Measurements from ENCODE around the gene VTI1A. TPM values are rescaled to one million over a fixed set of nuclear protein-coding genes. Genes with fewer than 3 reads are reported as not detected.

VTI1A gene
- total RNA-seq, 1 donor from 2014 or later = 33.6 TPM

- Mint-ChIP-seq H3K4me3 (ENCODE audit: low read depth) (no peak overlapping the region), H3K4me1 (ENCODE audit: low read depth) (no peaks in the 10 kb centered on the region), H3K27ac (no peak overlapping the region), H3K27me3 (ENCODE audit: low read depth) (no peaks in the 10 kb centered on the region), H3K36me3 (ENCODE audit: low read depth) (peaks cover 7% of the 10 kb centered on the region), H3K9me3 (no peaks in the 10 kb centered on the region)
- intact Hi-C loops (cut with micrococcal nuclease) = no loop called here
- DNase-seq (ENCODE audit: low spot score) = no peak
Observed at GRCh38 chr10:112671743-112672142, 224.7 kb downstream of the VTI1A start.

GRCh38 chr10:112672706-112673105, 225.7 kb downstream of the VTI1A start:
- intact Hi-C loops (cut with micrococcal nuclease) = no loop called here
- no peak for DNase-seq (ENCODE audit: low spot score)
- no peaks in the 10 kb centered on the region for H3K9me3 Mint-ChIP-seq
- H3K27me3 Mint-ChIP-seq (ENCODE audit: low read depth) = no peaks in the 10 kb centered on the region
- H3K27ac Mint-ChIP-seq = no peak overlapping the region
- H3K4me1 Mint-ChIP-seq (ENCODE audit: low read depth) = no peaks in the 10 kb centered on the region
- H3K36me3 Mint-ChIP-seq (ENCODE audit: low read depth) = peaks cover 7% of the 10 kb centered on the region
- no peak overlapping the region for H3K4me3 Mint-ChIP-seq (ENCODE audit: low read depth)

- H3K4me3 Mint-ChIP-seq (ENCODE audit: low read depth) = no peak overlapping the region
- no peaks in the 10 kb centered on the region for H3K4me1 Mint-ChIP-seq (ENCODE audit: low read depth)
- no peak overlapping the region for H3K27ac Mint-ChIP-seq
- H3K9me3 Mint-ChIP-seq = no peaks in the 10 kb centered on the region
- intact Hi-C loops (cut with micrococcal nuclease) = no loop called here
- no peaks in the 10 kb centered on the region for H3K27me3 Mint-ChIP-seq (ENCODE audit: low read depth)
- no peak for DNase-seq (ENCODE audit: low spot score)
- H3K36me3 Mint-ChIP-seq (ENCODE audit: low read depth) = no peaks in the 10 kb centered on the region
Observed at GRCh38 chr10:112675560-112676083, 228.6 kb downstream of the VTI1A start.

GRCh38 chr10:112677689-112678088, 230.7 kb downstream of the VTI1A start:
- intact Hi-C loops (cut with micrococcal nuclease) = no loop called here
- no peaks in the 10 kb centered on the region for H3K27me3 Mint-ChIP-seq (ENCODE audit: low read depth)
- H3K27ac Mint-ChIP-seq = no peak overlapping the region
- no peaks in the 10 kb centered on the region for H3K4me1 Mint-ChIP-seq (ENCODE audit: low read depth)
- DNase-seq (ENCODE audit: low spot score) = no peak
- H3K36me3 Mint-ChIP-seq (ENCODE audit: low read depth) = no peaks in the 10 kb centered on the region
- no peak overlapping the region for H3K4me3 Mint-ChIP-seq (ENCODE audit: low read depth)
- H3K9me3 Mint-ChIP-seq = no peaks in the 10 kb centered on the region

- Mint-ChIP-seq H3K4me1 (ENCODE audit: low read depth) (no peaks in the 10 kb centered on the region), H3K27ac (no peak overlapping the region), H3K9me3 (no peaks in the 10 kb centered on the region), H3K36me3 (ENCODE audit: low read depth) (no peaks in the 10 kb centered on the region), H3K27me3 (ENCODE audit: low read depth) (no peaks in the 10 kb centered on the region), H3K4me3 (ENCODE audit: low read depth) (no peak overlapping the region)
- DNase-seq (ENCODE audit: low spot score) = no peak
- intact Hi-C loops (cut with micrococcal nuclease) = no loop called here
Observed at GRCh38 chr10:112678581-112678980, 231.6 kb downstream of the VTI1A start.

GRCh38 chr10:112678987-112679386, 232.0 kb downstream of the VTI1A start:
- intact Hi-C loops (cut with micrococcal nuclease) = no loop called here
- DNase-seq (ENCODE audit: low spot score) = no peak
- Mint-ChIP-seq H3K36me3 (ENCODE audit: low read depth) (no peaks in the 10 kb centered on the region), H3K4me3 (ENCODE audit: low read depth) (no peak overlapping the region), H3K27me3 (ENCODE audit: low read depth) (no peaks in the 10 kb centered on the region), H3K27ac (no peak overlapping the region), H3K4me1 (ENCODE audit: low read depth) (no peaks in the 10 kb centered on the region), H3K9me3 (no peaks in the 10 kb centered on the region)

- Mint-ChIP-seq H3K27me3 (ENCODE audit: low read depth) (no peaks in the 10 kb centered on the region), H3K9me3 (no peaks in the 10 kb centered on the region), H3K4me1 (ENCODE audit: low read depth) (no peaks in the 10 kb centered on the region), H3K36me3 (ENCODE audit: low read depth) (no peaks in the 10 kb centered on the region), H3K27ac (no peak overlapping the region), H3K4me3 (ENCODE audit: low read depth) (no peak overlapping the region)
- intact Hi-C loops (cut with micrococcal nuclease) = no loop called here
- no peak for DNase-seq (ENCODE audit: low spot score)
Observed at GRCh38 chr10:112679392-112679791, 232.4 kb downstream of the VTI1A start.

GRCh38 chr10:112680586-112680985, 233.6 kb downstream of the VTI1A start:
- no peaks in the 10 kb centered on the region for H3K9me3 Mint-ChIP-seq
- no peaks in the 10 kb centered on the region for H3K27me3 Mint-ChIP-seq (ENCODE audit: low read depth)
- H3K4me1 Mint-ChIP-seq (ENCODE audit: low read depth) = no peaks in the 10 kb centered on the region
- intact Hi-C loops (cut with micrococcal nuclease) = no loop called here
- no peaks in the 10 kb centered on the region for H3K36me3 Mint-ChIP-seq (ENCODE audit: low read depth)
- no peak overlapping the region for H3K27ac Mint-ChIP-seq
- no peak for DNase-seq (ENCODE audit: low spot score)
- H3K4me3 Mint-ChIP-seq (ENCODE audit: low read depth) = no peak overlapping the region

- no peaks in the 10 kb centered on the region for H3K27me3 Mint-ChIP-seq (ENCODE audit: low read depth)
- DNase-seq (ENCODE audit: low spot score) = no peak
Observed at GRCh38 chr10:112687647-112688046, 240.6 kb downstream of the VTI1A start.

GRCh38 chr10:112689327-112690072, 242.5 kb downstream of the VTI1A start:
- no peaks in the 10 kb centered on the region for H3K27me3 Mint-ChIP-seq (ENCODE audit: low read depth)
- no peaks in the 10 kb centered on the region for H3K4me1 Mint-ChIP-seq (ENCODE audit: low read depth)
- no peak for DNase-seq (ENCODE audit: low spot score)
- H3K27ac Mint-ChIP-seq = no peak overlapping the region
- H3K9me3 Mint-ChIP-seq = no peaks in the 10 kb centered on the region
- intact Hi-C loops (cut with micrococcal nuclease) = no loop called here
- H3K4me3 Mint-ChIP-seq (ENCODE audit: low read depth) = no peak overlapping the region
- peaks cover 3% of the 10 kb centered on the region for H3K36me3 Mint-ChIP-seq (ENCODE audit: low read depth)

More at GRCh38 chr10:112687647-112688046, 240.6 kb downstream of the VTI1A start:
- Mint-ChIP-seq H3K36me3 (ENCODE audit: low read depth) (peaks cover 3% of the 10 kb centered on the region), H3K4me1 (ENCODE audit: low read depth) (no peaks in the 10 kb centered on the region), H3K4me3 (ENCODE audit: low read depth) (no peak overlapping the region), H3K27ac (no peak overlapping the region), H3K9me3 (no peaks in the 10 kb centered on the region)
- intact Hi-C loops (cut with micrococcal nuclease) = no loop called here

GRCh38 chr10:112695539-112695938, 248.5 kb downstream of the VTI1A start:
- H3K4me1 Mint-ChIP-seq (ENCODE audit: low read depth) = no peaks in the 10 kb centered on the region
- no peaks in the 10 kb centered on the region for H3K27me3 Mint-ChIP-seq (ENCODE audit: low read depth)
- DNase-seq (ENCODE audit: low spot score) = no peak
- H3K4me3 Mint-ChIP-seq (ENCODE audit: low read depth) = no peak overlapping the region
- no peaks in the 10 kb centered on the region for H3K9me3 Mint-ChIP-seq
- H3K36me3 Mint-ChIP-seq (ENCODE audit: low read depth) = peaks cover 5% of the 10 kb centered on the region
- intact Hi-C loops (cut with micrococcal nuclease) = no loop called here
- no peak overlapping the region for H3K27ac Mint-ChIP-seq

GRCh38 chr10:112696592-112696991, 249.6 kb downstream of the VTI1A start:
- DNase-seq (ENCODE audit: low spot score) = no peak
- intact Hi-C loops (cut with micrococcal nuclease) = no loop called here
- H3K4me3 Mint-ChIP-seq (ENCODE audit: low read depth) = no peak overlapping the region
- H3K27me3 Mint-ChIP-seq (ENCODE audit: low read depth) = no peaks in the 10 kb centered on the region
- no peaks in the 10 kb centered on the region for H3K9me3 Mint-ChIP-seq
- H3K27ac Mint-ChIP-seq = no peak overlapping the region
- no peaks in the 10 kb centered on the region for H3K4me1 Mint-ChIP-seq (ENCODE audit: low read depth)
- H3K36me3 Mint-ChIP-seq (ENCODE audit: low read depth) = peaks cover 5% of the 10 kb centered on the region

GRCh38 chr10:112698133-112698817, 251.3 kb downstream of the VTI1A start:
- Mint-ChIP-seq H3K4me3 (ENCODE audit: low read depth) (no peak overlapping the region), H3K9me3 (no peaks in the 10 kb centered on the region), H3K36me3 (ENCODE audit: low read depth) (peaks cover 5% of the 10 kb centered on the region), H3K27me3 (ENCODE audit: low read depth) (no peaks in the 10 kb centered on the region), H3K27ac (no peak overlapping the region), H3K4me1 (ENCODE audit: low read depth) (no peaks in the 10 kb centered on the region)
- DNase-seq (ENCODE audit: low spot score) = no peak
- intact Hi-C loops (cut with micrococcal nuclease) = no loop called here

Data from activated T-helper 2 cell treated with anti-CD3 and anti-CD28 coated beads, Interferon-gamma antibody, Interleukin-2, Interleukin-4, amounts not matched to agents 10 μg/mL and 5 μg/mL and 100 μg/mL, durations not matched to agents 14 hours and 24 hours and 36 hours (primary cell).